ENCODE measurements around the gene SUPT3H. TPM values are rescaled to one million over a fixed set of nuclear protein-coding genes. Genes with fewer than 3 reads are reported as not detected.

The SUPT3H gene
- total RNA-seq, 1 donor = 10.6 TPM

- no peak for TF ChIP-seq CTCF (IDR thresholded peaks at IDR 0.05; ENCODE audit: insufficient read depth, low read length)
- no peak for DNase-seq (ENCODE audit: low read depth)
- no peak overlapping the region for H3K4me3 ChIP-seq (ENCODE audit: low read depth, low read length)
Measured at GRCh38 chr6:44779130-44779826, 598.5 kb downstream of the SUPT3H start.

Small RNAs within 50 kb of the gene (small RNA-seq; reads per million reads assigned to genes)
- not detected for gene MIR586

Other genes starting within 250 kb of the SUPT3H start
- gene RUNX2, start 49.6 kb downstream of the SUPT3H start, total RNA-seq (ENCODE audit: low replicate concordance) = 0.74 and 5.8 TPM in 2 replicates

Data from fibroblast of the aortic adventitia (primary cell).